ENCODE measurements around the gene DIPK1B.

DIPK1B gene

DNA sequence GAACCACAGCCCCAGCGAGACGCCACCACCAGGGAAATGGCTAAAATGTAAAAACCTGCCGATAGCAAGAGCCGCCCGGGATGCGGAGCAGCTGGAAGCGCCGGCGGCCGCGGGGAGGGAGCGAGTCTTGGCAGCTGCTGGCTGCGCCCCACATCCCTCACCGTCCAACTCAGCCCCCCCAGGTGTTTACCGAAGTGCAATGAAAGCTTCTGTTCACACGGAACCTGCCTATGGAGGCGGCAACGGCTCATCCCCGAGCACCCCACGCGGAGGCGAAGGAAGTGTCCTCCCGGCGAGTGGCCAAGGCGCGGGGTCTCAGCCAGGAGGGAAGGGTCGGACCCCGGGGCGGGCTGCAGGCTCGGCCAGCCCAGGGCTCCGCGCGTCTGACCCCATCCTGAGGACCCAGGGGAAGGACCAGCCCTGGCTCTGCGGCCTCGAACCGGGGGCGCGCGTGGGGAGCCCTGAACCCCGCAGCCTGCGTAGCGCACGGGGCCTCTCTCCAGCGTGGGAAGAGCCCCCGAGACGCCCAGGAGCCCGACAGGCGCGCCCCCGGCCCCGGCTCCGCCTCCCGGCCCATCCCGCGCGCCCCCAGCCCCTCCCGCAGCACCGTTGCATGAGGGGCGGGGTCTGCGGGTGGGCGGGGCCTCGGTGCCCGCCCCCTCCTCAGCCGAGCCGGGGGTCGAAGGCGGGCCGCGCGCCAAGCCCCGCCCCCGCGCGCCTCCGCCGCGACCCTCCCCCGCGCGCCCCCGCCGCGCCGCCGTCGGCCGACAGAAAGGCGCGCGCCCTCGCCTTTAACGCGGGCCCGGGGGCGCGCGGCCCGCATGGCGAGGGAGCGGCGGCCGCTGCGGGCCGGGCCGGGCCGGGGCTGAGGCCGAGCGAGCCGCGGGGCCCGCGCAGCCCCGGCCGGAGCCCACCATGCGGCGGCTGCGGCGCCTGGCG, at the start of gene DIPK1B:
DIPK1B (plus strand) TSS at position 822 of the 939 bp plus-strand sequence; CDS start at position 916, 94 bp downstream.
- DNase-seq, result no peak

DNA sequence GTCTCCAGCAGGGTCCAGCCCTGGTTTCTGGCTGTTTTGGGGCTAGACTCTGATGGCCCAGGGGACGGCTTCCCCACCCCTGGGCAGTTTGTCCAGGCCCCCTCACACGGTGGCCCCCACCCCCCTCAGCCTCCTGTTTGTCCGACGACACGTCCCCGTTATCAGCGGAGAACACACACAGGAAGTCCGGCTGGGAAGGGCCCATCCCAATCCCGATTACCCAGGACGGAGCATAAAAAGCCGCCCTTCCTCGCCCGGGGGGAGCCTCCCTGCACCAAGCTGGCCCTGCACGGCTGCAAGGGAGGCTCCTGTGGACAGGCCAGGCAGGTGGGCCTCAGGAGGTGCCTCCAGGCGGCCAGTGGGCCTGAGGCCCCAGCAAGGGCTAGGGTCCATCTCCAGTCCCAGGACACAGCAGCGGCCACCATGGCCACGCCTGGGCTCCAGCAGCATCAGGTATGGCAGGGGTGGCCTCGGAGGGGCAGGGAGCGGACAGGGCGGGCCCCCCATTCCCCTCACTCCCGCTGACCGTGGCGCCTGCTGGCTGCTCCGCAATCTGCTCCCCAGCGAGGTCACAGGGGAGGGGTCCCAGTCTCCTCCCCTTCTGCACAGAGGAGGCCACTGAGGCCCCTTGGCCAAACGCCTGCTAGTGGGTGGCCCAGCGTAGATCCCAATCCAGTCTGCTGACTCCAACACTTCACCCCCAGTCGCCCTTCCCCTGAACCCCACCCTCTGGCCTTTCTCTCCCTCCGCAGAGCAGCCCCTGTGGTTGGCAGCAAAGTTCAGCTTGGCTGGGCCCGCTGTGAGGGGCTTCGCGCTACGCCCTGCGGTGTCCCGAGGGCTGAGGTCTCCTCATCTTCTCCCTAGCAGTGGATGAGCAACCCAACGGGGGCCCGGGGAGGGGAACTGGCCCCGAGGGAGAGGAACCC, 49.5 kb upstream of the DIPK1B start, which contains the start of gene EGFL7:
EGFL7 (plus strand) TSS at position 261 of the 926 bp plus-strand sequence. CDS start 5,367 bp downstream, outside the sequence.
- no peak for DNase-seq

- no peak for DNase-seq
Measured at GRCh38 chr9:136664000-136664915, 48.1 kb upstream of the DIPK1B start.

DNA sequence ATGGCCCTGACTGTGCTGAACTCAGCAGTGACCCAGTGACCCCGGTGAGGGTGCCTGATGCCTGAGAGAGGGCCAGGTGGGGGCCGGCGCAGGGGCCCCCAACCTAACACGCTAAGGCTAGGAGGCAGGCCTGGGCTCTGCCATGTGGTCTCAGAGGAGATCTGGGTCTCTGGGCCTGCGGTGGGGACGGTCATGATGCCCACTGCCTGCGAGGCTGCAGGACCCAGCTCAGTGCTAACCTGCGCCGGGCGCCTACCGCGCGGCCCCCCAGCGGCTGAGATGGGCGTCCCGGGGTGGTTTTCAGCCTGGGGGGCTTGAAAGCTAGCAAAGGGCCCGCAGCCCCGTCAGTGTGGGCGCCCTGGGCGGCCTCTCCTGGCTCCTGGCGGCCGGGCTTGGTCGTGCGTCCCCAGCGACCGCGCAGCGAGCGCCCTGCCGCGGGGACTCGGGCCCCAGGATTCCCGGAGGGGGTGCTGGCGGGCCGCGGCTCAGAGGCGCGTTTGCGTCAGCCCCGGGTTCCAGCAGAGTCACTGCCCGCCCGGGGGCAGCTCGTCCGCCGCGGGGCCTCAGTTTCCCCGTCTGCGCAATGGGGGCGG, 47.2 kb upstream of the DIPK1B start:
- peak; percentile 35 for DNase-seq

DNA sequence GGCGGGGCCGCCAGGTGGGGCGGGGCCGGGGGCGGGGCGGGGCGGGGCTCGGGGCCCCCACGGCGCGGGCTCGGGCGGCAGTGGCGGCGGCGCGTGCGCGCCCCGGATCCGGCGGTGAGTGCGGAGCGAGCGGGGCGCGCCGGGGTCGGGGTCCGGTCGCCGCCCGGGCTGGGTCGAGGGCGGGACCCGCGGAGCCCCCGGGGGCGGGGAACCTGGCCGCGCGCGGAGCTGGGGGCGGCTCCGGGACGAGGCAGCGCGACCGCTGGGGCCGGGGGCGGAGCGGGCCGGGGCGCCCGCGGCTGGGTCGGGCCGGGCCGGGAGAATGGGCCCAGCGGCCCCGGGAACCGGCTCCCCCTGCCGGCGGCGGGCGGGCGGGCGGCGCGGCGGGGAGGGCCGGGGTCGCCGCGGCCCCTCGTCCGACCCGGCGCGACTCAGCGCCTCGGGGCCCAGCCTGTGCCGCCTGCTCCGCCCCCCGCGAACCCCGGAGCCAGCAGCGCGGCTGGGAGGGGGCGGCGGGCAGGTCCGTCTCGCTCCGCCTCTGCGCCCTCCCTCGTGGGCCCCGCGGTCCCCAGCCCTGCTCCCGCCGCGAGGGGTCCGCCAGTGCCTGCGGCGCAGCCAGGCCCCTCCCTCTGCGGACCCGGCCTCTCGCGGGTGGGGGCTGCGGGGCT, 46.5 kb upstream of the DIPK1B start:
- DNase-seq, result no peak

DNA sequence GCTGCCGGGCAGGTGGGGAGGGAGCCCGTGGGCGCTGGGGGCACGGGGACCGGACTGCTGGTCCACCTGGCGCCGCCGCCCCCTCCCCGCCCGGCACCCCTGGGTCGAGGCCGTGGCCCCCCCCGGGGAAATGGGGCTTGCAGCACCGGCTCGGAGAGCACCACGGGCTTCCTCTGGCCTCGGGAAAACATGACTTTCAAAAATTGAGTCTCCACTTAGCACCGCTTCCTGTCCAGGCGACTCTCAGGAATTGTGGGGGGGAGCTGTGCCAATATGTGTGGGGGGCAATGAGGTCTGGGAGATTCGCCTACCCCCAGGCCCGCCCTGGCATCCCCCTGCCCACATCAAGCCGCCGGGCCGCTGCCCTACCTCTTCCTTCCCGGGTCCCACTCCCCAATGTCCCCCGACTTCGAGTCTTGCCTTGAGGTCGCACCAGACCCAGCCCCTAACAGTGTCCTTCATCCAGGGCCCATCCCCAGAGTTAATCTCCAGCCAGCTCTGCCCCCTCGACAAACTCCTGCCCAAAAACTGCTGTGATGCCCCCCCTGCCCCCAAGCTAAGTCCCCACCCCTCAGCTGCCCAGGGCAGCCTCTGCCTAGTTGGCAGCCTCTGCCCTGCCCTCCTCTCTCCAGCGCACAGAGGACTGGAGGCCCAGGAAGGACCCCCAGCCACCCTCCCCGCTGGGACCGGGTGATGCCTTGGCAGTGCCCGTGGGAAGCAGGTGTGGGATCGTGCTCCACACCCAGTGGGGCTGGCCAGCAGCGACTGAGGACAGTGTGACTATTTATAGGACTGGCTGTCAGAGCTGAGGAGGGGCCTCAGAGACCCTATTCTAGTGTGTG, 45.8 kb upstream of the DIPK1B start:
- no peak for DNase-seq

- no peak for DNase-seq
Measured at GRCh38 chr9:136667214-136667939, 45.0 kb upstream of the DIPK1B start.

DNA sequence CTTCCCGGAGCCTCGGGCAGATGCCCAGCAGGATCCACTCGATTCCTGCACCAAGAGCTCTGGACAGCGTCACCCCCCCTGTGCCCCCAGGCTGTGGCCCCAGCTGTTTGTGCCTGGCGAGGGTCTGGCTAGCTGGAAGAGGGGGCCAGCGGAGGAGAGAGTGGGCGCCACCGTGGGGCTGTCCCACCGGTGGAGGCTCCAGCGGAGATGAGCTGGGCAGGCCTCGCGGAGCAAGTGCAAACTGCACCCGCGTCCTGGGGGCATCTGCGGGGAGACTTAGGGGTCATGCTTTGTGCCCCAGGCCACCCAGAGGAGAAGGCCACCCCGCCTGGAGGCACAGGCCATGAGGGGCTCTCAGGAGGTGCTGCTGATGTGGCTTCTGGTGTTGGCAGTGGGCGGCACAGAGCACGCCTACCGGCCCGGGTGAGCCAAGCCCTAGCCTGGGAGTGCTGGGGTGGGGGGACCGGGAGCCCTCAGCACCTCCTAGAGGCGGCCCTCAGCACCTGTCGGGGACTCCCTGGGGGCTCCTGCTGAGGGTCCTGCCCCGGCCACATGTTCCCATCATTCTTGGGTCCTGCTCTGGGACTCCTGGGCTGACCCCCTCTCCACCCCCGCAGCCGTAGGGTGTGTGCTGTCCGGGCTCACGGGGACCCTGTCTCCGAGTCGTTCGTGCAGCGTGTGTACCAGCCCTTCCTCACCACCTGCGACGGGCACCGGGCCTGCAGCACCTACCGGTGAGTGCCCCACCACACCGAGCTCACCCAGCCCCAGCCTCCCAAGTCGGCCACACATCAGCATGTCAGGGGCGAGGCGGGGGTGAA, 44.2 kb upstream of the DIPK1B start:
- DNase-seq, result no peak

- no peak for DNase-seq
Measured at GRCh38 chr9:136668983-136669790, 43.2 kb upstream of the DIPK1B start.

- no peak for DNase-seq
Measured at GRCh38 chr9:136669791-136670464, 42.4 kb upstream of the DIPK1B start.

- no peak for DNase-seq
Measured at GRCh38 chr9:136670576-136671253, 41.7 kb upstream of the DIPK1B start.

GRCh38 chr9:136671254-136671614, 41.1 kb upstream of the DIPK1B start:
- no peak for DNase-seq

- peak; percentile 50 for DNase-seq
Measured at GRCh38 chr9:136671646-136672430, 40.5 kb upstream of the DIPK1B start.

DNA sequence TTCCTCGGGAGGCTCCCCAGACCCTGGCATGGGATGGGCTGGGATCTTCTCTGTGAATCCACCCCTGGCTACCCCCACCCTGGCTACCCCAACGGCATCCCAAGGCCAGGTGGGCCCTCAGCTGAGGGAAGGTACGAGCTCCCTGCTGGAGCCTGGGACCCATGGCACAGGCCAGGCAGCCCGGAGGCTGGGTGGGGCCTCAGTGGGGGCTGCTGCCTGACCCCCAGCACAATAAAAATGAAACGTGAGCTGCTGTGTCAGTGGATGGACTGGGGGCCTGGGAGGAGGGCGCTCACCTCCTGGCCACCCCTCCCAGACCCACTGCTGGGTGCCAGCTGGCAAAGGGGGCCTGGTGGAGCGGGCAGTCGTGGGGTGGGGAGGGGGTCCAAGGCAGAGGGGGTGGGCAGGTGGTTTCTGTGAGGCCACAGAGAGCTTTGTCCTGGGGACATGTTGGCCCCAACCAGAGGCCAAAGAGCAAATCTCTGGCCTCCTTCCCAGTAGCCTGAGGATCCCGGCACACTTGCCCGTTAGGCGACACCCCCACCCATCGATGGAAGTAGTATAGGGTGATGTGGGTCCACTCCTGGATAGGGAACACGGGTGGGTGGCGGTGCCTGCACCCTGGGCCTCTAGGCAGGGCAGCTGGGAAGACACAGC, 39.8 kb upstream of the DIPK1B start:
- no peak for DNase-seq

All from activated CD8-positive, alpha-beta memory T cell treated with anti-CD3 and anti-CD28 coated beads, Interleukin-2, amount 50 U/mL, for 4 hours (primary cell).